Fibroblast of the aortic adventitia (primary cell): ENCODE results near the gene ZFYVE27. TPM values are rescaled to one million over a fixed set of nuclear protein-coding genes. Genes with fewer than 3 reads are reported as not detected.

ENCODE experiments used
- DNase-seq: peaks from one replicate; pipeline ENCODE4 v3.0.0-alpha.2; 2010; ENCODE audit warnings: low read depth
- H3K4me3 ChIP-seq: 2 replicates; pipeline ENCODE4 v1.5.1; 2011; ENCODE audit warnings: low read depth, mild to moderate bottlenecking, control low read depth, low read length, moderate library complexity
- CTCF ChIP-seq: IDR thresholded peaks from 2 replicates; pipeline ENCODE4 v1.5.1; 2011; ENCODE audit warnings: mild to moderate bottlenecking, low read length, control low read depth, inconsistent platforms; ENCODE audit not compliant: insufficient read depth
- total RNA-seq: library from RNA; depleted of rRNA; stranded (reverse); fragments of >200 nt; gene quantifications from 2 replicates; pipeline ENCODE4 v1.2.3, GENCODE V29; 2012; ENCODE audit warnings: low replicate concordance

The ZFYVE27 gene
- total RNA-seq, 1 donor, result 14.1 TPM

GRCh38 chr10:97759946-97760345 lies 23.0 kb downstream of the ZFYVE27 start:
- DNase-seq, result no peak
- no peak overlapping the region for H3K4me3 ChIP-seq
- TF ChIP-seq CTCF, result no peak

DNA sequence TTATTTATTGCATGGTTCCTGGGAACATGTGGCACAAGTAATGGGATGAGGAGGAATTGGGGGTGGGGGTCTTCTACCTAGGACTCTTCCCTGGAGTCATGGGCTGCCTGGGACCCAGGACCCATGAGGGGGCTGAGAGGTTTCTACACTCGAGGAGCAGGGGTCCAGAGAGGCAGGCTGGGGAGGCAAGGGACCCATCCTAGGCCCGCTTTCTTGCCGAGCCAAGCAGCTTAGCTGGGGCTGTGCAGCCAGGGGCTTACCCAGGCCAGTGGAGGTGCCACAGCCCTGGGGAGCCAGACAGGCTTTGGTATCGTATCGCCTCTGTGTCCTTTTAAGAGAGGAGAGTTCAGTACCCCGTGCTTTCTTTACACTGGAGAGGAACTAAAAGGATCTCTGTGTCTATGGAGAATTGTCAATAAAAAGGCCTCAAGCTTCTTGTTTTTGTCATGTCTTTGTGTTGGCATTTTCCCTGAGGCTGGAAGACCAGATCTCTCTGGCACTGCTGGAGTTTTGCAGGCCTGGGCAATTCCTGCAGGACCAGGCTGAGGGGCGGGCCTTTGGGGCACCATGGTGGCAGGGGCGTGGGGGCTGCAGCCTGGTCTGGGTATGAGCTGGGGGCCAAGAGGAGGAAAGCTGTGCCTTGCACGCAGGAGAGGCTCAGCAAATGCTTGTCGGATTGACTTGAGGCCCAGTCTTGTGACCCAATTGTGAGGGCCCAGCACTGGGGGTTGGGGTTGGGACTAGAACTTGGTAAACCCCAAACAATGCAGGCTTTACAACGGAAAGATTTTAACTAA lies 23.7 kb downstream of the ZFYVE27 start:
- no peak for DNase-seq
- TF ChIP-seq CTCF, result no peak
- no peak overlapping the region for H3K4me3 ChIP-seq

DNA sequence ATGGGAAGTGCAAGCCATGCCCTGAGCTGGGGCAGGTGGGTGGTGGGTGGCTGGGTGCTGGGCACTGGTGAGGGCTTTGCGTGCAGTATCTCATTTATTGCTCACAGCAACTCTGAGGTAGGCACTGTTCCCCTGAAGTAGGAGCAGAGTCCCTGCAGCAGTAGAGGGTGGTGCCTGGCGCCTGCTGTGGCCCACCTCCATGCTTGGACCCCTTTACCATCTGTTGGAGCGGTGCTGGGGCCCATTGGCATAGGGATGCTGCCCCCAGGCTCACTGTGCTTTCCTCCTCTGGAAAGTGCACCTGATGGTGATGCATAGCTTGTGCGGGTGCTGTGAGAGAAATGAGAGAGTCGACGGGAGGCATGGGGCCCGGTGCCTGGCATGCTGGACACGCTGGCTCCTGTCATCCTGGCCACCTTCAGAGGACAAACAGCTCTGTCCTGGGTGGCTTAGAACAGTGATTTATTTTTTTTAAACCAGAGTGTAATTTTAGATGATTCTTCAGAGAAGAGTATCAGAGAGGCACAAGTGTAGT lies 24.5 kb downstream of the ZFYVE27 start:
- no peak overlapping the region for H3K4me3 ChIP-seq
- TF ChIP-seq CTCF, result no peak
- no peak for DNase-seq

DNA sequence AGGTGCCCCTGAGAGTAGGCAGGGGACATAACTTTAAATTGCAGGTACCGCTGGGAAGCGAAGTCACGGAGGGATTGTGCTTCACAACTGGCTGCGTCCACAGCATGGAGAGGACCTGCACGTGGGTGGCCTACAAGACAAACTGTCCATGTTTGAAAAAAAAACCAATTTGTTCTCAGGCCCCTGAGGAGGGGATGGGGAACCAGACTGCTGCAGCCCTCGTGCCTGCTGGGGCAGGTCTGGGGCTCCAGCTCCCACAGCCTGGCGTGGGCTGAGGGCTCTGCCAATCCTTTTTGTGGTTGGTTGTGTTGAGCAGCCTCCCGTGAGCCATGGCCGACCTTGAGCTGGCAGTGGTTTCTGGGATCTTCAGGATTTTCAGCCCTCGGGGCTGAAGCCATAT lies 25.1 kb downstream of the ZFYVE27 start:
- TF ChIP-seq CTCF, result no peak
- DNase-seq, result no peak
- H3K4me3 ChIP-seq, result no peak overlapping the region

DNA sequence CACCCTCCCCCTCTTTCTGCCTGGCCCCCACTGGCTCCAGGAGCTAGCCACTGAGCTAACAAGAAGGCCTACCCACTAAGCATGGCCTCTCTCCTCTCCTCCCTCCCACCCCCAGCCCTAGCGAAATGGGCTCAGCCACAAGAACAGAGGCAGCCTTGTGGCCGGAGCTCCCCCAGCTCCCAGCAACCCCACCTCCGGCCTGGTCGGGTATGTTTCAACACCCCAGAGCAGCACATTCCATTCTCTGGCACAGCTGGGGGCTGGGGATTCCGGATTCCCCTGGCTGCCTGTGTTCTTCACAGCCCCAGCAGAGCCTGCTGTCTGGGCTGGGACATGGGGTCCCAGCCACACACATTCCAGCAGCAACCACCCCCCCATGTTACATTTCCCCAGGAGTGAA lies 25.9 kb downstream of the ZFYVE27 start:
- no peak overlapping the region for H3K4me3 ChIP-seq
- no peak for DNase-seq
- no peak for TF ChIP-seq CTCF

- DNase-seq, result no peak
- H3K4me3 ChIP-seq, result no peak overlapping the region
- no peak for TF ChIP-seq CTCF
Measured at GRCh38 chr10:97763411-97763810, 26.5 kb downstream of the ZFYVE27 start.
